Loucy (cell line): Measurements from ENCODE around the gene ZNRF2.

Source experiments
- CTCF ChIP-seq: fragments of 200-600 bp; sonication (generic); conservative IDR thresholded peaks from 2 replicates; pipeline ENCODE4 v1.5.1; 2014; ENCODE audit warnings: mild to moderate bottlenecking, antibody characterized with exemption, low read length
- EZH2phosphoT487 ChIP-seq: fragments of 200-600 bp; IDR thresholded peaks from 2 replicates; pipeline ENCODE4 v1.6.1; 2018; ENCODE audit warnings: antibody characterized with exemption, mild to moderate bottlenecking, moderate library complexity, borderline replicate concordance

- no peak for TF ChIP-seq CTCF
- TF ChIP-seq EZH2phosphoT487, result no peak
These were observed 12.3 kb upstream of the ZNRF2 start for GRCh38 chr7:30272126-30272525.
